G401.6 (cell line): ENCODE measurements around the gene PLBD2.

Source experiments
- FAIRE-seq: peaks from 2 replicates; lab custom pipeline; 2012; peaks lifted over from hg19 to GRCh38; lab: Jason Lieb, UNC

The PLBD2 gene

DNA sequence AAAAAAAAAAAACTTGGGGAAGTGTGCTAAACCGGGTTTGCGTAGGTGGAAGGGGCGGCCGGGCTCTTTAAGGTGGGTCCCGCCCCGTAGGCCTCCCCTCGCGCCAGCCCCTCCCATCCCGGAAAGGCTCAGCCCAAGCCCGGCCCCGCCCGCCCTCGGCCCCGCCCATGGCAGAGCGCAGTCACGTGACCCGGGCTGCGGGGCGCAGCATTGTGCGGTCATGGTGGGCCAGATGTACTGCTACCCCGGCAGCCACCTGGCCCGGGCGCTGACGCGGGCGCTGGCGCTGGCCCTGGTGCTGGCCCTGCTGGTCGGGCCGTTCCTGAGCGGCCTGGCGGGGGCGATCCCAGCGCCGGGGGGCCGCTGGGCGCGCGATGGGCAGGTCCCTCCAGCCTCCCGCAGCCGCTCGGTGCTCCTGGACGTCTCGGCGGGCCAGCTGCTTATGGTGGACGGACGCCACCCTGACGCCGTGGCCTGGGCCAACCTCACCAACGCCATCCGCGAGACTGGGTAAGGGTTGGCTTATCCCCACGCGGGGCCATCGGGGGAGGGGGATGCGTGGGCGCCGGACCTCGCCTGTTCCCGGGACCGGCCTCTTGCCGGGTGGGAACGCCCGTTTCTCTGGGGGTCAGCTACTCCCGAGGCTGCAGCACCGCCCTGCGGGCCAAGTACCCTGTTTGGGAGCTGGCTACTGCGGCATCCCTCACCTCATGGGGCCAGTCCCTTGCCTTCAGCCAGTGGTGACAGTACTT lies at the start of gene PLBD2:
TSS of gene PLBD2 (plus strand) at position 207 of the 752 bp plus-strand sequence. CDS start at position 221, 14 bp downstream.
- FAIRE-seq: no peak

DNA sequence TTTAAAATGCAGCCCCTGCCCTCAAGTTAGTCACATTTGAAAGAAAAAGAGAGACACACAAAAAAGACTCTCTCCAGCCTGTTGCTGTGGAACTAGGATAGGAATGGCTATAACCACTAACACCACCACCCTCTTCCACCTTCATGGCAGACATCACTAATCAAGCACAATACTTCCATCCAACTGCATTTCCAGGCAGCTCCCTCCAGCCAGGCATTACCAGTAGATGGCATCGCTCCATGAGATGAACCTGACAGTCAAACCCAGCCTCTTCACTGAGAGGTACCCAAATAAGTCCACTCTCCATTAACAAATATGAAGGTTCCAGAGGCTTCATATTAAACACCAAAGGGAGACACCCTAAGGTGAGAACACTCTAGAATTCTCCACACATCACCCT lies 47.9 kb upstream of the PLBD2 start:
- FAIRE-seq: no peak

GRCh38 chr12:113314121-113314529 lies 44.3 kb upstream of the PLBD2 start:
- FAIRE-seq: no peak

GRCh38 chr12:113315358-113315757 lies 43.0 kb upstream of the PLBD2 start:
- FAIRE-seq: no peak

- no peak for FAIRE-seq
Measured at GRCh38 chr12:113316155-113316554, 42.2 kb upstream of the PLBD2 start.

- no peak for FAIRE-seq
Measured at GRCh38 chr12:113317122-113317521, 41.3 kb upstream of the PLBD2 start.

DNA sequence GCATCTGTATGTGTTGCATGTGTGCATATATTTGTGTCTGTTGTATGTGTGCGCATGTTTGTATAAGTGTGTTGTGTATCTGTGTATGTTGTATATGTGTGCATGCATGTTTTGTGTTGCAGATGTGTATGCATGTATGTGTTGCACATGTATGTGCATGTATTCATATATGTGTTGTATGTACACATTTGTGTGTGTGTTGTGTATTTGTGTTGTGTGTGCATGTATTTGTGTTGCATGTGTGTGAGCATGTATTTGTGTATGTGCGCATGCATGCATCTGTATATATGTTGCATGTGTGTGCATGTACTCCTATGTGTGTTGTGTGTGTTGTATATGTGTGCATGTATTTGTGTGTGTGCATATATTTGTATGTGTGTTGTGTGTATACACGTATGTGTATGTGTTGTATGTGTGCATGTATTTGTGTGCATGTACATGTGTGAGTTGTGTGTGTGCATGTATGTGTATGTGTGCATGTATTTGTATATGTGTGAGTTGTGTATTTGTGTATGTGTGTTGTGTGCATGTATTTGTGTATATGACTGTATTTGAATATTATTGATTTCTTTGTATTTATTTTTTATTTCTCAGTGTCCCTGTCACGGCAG lies 40.2 kb upstream of the PLBD2 start:
- FAIRE-seq: no peak

GRCh38 chr12:113318900-113319628 lies 39.3 kb upstream of the PLBD2 start:
- FAIRE-seq: no peak

DNA sequence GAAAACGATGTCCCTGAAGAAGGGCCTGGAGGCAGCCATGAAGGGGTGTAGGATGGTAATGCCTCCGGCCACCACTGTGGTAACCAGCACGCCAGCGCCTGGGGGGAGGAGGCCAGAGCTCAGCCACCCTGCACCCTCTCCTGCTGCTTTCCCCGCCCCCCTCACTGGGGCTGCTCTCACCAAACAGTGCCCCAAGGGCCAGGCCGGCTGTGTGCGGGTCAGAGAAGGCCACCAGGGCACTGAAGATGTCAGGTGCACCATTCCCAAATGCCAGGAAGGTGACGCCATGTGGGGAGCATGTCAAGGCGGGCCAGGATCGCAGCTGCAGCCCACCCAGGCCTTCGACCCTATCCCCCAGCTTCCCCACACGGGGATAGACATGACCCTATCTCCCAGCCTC lies 38.0 kb upstream of the PLBD2 start:
- no peak for FAIRE-seq

- FAIRE-seq: no peak
Measured at GRCh38 chr12:113322343-113322742, 36.0 kb upstream of the PLBD2 start.

DNA sequence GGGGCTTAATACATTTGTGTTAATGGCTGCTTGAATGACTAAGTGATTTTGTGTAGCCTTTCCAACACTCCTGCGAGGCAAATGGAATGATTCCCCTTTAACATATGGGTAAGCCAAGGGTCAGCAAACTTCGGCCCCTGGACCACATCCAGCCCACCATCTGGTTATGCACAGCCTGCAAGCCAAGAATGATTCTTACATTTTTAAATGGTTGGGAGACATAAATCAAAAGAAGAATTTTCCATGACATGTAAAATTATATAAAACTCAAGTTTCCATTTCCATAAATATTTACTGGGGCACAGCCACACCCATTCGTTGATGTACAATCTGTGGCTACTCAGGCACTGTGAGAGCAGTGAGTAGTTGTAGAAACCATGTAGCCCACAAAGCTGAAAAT lies 32.5 kb upstream of the PLBD2 start:
- FAIRE-seq: no peak

GRCh38 chr12:113326775-113327395 lies 31.5 kb upstream of the PLBD2 start:
- no peak for FAIRE-seq

- FAIRE-seq: no peak
Measured at GRCh38 chr12:113328368-113328889, 30.0 kb upstream of the PLBD2 start.

GRCh38 chr12:113329022-113329790 lies 29.2 kb upstream of the PLBD2 start:
- FAIRE-seq: no peak

DNA sequence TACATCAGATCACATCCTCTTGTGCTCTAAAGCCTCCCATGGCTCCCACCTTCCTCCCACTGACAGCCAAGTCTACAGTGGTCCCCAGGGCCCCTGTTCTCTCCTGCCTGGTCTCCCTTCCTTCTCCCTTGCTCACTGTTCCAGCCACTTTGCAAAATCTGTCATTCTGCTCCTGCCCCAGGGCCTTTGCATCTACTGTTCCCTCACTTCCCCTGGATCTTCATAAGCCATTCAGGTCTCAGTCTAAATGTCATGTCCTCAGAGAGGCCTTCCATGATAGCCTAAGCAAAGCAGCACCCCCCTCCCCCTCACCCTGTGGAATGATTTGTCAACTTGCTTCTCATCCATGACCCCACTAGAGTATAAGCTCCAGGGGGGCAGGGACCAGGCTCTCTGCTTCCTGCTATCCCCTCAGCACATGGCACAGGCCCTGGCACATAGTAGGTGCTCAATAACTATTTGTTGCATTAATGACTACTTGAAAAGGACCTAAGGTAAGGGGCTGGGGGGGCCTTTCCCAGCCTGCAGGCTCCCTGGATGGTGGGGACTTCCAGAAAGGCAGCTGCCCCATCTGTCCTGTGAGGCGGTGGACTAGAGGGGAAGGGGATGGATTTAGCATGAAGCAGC lies 28.5 kb upstream of the PLBD2 start:
- no peak for FAIRE-seq

DNA sequence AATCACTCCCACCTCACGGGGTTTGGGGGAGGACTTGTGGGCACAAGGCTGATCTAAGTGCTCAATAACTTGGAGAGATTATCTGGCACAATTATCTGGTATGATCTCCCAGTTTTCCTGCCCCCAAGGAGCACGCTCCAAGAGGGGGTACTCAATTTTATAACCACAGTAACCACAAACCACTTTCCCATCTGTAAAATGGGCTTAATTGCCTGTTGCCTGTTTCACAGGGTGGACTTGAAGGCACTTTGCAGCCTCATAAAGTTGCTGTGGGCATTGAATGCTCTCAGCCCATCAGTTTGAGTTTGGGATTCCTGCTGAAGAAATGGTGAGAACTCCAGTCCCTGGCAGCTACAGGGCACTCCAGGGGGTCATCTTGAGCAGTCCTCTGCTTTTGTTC lies 27.9 kb upstream of the PLBD2 start:
- no peak for FAIRE-seq

DNA sequence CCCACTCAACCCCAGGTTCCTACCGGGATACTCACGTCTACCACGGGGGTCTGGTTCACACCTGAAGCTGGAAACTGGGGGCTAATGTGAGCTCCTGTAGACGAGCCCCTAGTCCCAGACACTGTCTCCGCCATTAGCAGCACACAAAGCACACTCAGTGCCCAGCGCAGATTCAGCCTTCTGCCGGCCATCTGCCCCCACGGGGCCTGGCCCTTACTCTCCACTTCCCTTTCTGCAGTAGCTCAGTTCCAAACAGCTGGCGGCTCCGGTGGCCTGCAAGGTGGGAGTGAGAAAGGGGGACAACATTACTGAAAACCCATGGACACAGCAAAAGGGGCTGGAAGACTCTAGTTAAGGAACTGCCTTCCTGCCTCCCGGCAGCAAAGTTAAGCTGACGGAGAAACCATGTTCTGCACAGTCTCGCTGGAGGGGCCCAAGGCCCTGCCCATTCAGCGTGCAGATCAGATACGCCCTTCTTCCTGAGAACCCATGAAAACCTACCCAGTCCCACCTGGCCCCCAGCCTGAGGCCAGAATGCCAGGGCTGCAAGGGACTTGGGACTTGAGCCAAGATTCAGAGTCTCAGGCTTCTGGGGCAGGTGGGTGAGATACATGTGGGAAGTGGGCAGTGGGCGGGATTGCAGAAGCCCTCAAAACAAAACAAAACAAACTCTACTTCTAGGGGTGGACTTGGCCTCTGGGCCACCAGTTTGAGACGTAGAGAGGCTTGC lies 25.5 kb upstream of the PLBD2 start:
- no peak for FAIRE-seq

- FAIRE-seq: no peak
Measured at GRCh38 chr12:113333418-113333750, 25.0 kb upstream of the PLBD2 start.

DNA sequence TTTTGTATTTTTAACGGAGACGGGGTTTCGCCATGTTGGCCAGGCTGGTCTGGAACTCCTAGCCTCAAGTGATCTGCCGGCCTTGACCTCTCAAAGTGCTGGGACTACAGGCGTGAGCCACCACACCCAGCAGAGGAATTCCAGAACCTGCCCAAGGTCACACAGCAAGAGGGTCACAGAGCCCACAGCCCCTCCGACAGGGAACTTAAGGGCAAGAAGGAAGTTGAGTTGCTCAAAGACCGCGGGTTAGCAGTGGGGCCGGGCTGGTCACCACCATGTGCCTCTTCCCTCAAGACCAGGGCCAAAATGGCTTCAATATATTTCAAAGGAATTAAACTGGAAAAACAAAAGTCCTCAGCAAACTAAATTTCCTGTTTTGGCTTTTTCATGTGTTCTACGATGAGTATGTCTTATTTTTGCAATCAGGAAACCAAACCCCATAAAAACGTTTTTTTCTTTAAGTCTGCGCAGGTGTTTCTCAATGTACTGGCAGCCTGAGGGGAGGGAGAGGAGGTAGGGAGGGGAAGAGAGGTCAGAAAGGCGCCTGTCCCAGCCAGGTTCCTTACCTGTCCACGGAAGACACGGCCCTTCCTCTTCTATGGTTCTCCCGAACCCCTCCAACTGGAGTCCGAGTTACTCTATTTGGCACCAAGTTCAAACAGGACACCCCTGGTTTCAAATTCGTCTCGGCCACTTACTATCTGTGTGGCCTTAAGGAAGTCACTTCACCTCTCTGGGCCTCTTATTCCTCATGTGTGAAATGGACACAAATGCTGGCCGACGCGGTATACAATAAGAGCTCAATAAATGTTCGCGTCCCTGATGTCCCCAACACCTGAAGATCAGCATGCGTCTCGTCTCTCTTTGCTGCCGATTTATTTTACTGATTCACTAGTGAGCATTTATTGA lies 24.3 kb upstream of the PLBD2 start:
- FAIRE-seq: no peak
